Neural cell (in vitro differentiated cells): ENCODE results near the gene RXRB. TPM values are rescaled to one million over a fixed set of nuclear protein-coding genes. Genes with fewer than 3 reads are reported as not detected.
A peak's percentile ranks its signal among the peaks of the same experiment; 100 is the strongest.

ENCODE experiments used
- H2AFZ ChIP-seq: fragments of 200-600, 300-800 bp; sonication (generic), shearing (Covaris generic); 2 replicates; pipeline ENCODE4 v1.6.0; 2014; ENCODE audit warnings: low read depth, mild to moderate bottlenecking, antibody characterized with exemption, low read length, moderate library complexity
- H3F3A ChIP-seq: fragments of 200-600 bp; shearing (Covaris generic); 2 replicates; pipeline ENCODE4 v1.6.1; 2016; ENCODE audit warnings: mild to moderate bottlenecking, moderate library complexity, mixed read lengths, antibody characterized with exemption, low read length; ENCODE audit not compliant: insufficient read depth, poor library complexity, severe bottlenecking
- H3K27ac ChIP-seq: fragments of 200-600, 300-800 bp; sonication (generic), shearing (Covaris generic); 2 replicates; pipeline ENCODE4 v1.5.1; 2014; ENCODE audit warnings: mild to moderate bottlenecking, low read length, moderate library complexity
- H3K27me3 ChIP-seq: fragments of 300-800, 200-600 bp; sonication (generic), shearing (Covaris generic); 2 replicates; pipeline ENCODE4 v1.6.0; 2014; ENCODE audit warnings: mild to moderate bottlenecking, low read depth, low read length, moderate library complexity; ENCODE audit not compliant: insufficient read depth
- H3K36me3 ChIP-seq: fragments of 300-800, 200-600 bp; sonication (generic), shearing (Covaris generic); 2 replicates; pipeline ENCODE4 v1.5.1; 2014; ENCODE audit warnings: mild to moderate bottlenecking, antibody characterized with exemption, low read length, moderate library complexity; ENCODE audit not compliant: insufficient read depth
- H3K4me2 ChIP-seq: fragments of 300-800, 200-600 bp; sonication (generic), shearing (Covaris generic); 2 replicates; pipeline ENCODE4 v1.6.0; 2014; ENCODE audit warnings: mild to moderate bottlenecking, low read length
- H3K4me3 ChIP-seq: fragments of 300-800, 200-600 bp; sonication (generic), shearing (Covaris generic); 2 replicates; pipeline ENCODE4 v1.5.1; 2014; ENCODE audit warnings: mild to moderate bottlenecking, low read length, moderate library complexity
- H3K79me2 ChIP-seq: fragments of 200-600 bp; shearing (Covaris generic); replicated peaks from 2 replicates; pipeline ENCODE4 v1.6.0; 2014; ENCODE audit warnings: mild to moderate bottlenecking, low read length, moderate library complexity; ENCODE audit not compliant: insufficient read depth
- H3K9ac ChIP-seq: fragments of 300-800, 200-600 bp; sonication (generic), shearing (Covaris generic); 2 replicates; pipeline ENCODE4 v1.6.1; 2016; ENCODE audit warnings: mild to moderate bottlenecking, low read length, mixed read lengths
- H3K9me2 ChIP-seq: fragments of 200-600 bp; shearing (Covaris generic); 2 replicates; pipeline ENCODE4 v1.6.1; 2016; ENCODE audit warnings: mild to moderate bottlenecking, low read length, mixed read lengths; ENCODE audit not compliant: insufficient read depth
- H3K9me3 ChIP-seq: fragments of 200-600, 300-800 bp; sonication (generic), shearing (Covaris generic); 2 replicates; pipeline ENCODE4 v1.6.1; 2016; ENCODE audit warnings: mild to moderate bottlenecking, mixed run types, low read length, moderate library complexity, mixed read lengths
- H4K20me1 ChIP-seq: fragments of 200-600 bp; shearing (Covaris generic); 2 replicates; pipeline ENCODE4 v1.6.1; 2016; ENCODE audit warnings: mild to moderate bottlenecking, mixed run types; ENCODE audit not compliant: insufficient read depth
- CTCF ChIP-seq: fragments of 450-650 bp; IDR thresholded peaks from 2 replicates; pipeline ENCODE4 v1.5.1; 2014; ENCODE audit warnings: antibody characterized with exemption, mild to moderate bottlenecking, moderate library complexity; ENCODE audit not compliant: poor library complexity, severe bottlenecking
- EP300 ChIP-seq: fragments of 450-650 bp; conservative IDR thresholded peaks from 2 replicates; pipeline ENCODE4 v1.6.1; 2014; ENCODE audit warnings: antibody characterized with exemption, mild to moderate bottlenecking, moderate library complexity; ENCODE audit not compliant: poor library complexity, severe bottlenecking
- EZH2 ChIP-seq: fragments of 200-600, 300-800 bp; shearing (Covaris generic), sonication (generic); IDR thresholded peaks from 2 replicates; pipeline ENCODE4 v1.6.1; 2014; ENCODE audit warnings: antibody characterized with exemption, low read length, borderline replicate concordance, mild to moderate bottlenecking; ENCODE audit not compliant: insufficient read depth, poor library complexity, severe bottlenecking
- MXI1 ChIP-seq: fragments of 450-650 bp; conservative IDR thresholded peaks from 2 replicates; pipeline ENCODE4 v1.6.1; 2014; ENCODE audit warnings: antibody characterized with exemption, mild to moderate bottlenecking; ENCODE audit not compliant: poor library complexity, severe bottlenecking
- POLR2AphosphoS5 ChIP-seq: IDR thresholded peaks from 2 replicates; pipeline ENCODE4 v1.6.1; 2012
- RAD21 ChIP-seq: fragments of 450-650 bp; conservative IDR thresholded peaks from 2 replicates; pipeline ENCODE4 v1.6.1; 2014; ENCODE audit warnings: antibody characterized with exemption, mild to moderate bottlenecking, moderate library complexity
- REST ChIP-seq: IDR thresholded peaks from 2 replicates; pipeline ENCODE4 v1.6.1; 2012; ENCODE audit warnings: borderline replicate concordance
- SMC3 ChIP-seq: fragments of 450-650 bp; conservative IDR thresholded peaks from 2 replicates; pipeline ENCODE4 v1.6.1; 2014; ENCODE audit warnings: antibody characterized with exemption, mild to moderate bottlenecking, moderate library complexity; ENCODE audit not compliant: poor library complexity
- TAF1 ChIP-seq: IDR thresholded peaks from 2 replicates; pipeline ENCODE4 v1.6.1; 2012; ENCODE audit warnings: low read depth
- polyA plus RNA-seq: library from polyadenylated mRNA; depleted of rRNA; stranded (reverse); fragments of >200 nt; gene quantifications from 2 replicates; pipeline ENCODE4 v1.2.3, GENCODE V29; 2014
- small RNA-seq, 3 experiments: library from RNA; depleted of rRNA; stranded (forward); fragments of <200 nt; gene quantifications; one replicate each; pipeline ENCODE3, GENCODE V24; 2012

RXRB gene
- polyA plus RNA-seq, 1 donor from 2014 or later, result 60.7 TPM

GRCh38 chr6:33147807-33148666 is 52.4 kb downstream of the RXRB start:
- no peak overlapping the region for H3K4me2 ChIP-seq
- H3K4me3 ChIP-seq, result no peak overlapping the region
- peaks cover 6% of the 10 kb centered on the region for H3K27me3 ChIP-seq
- H3F3A ChIP-seq, result no peaks in the 10 kb centered on the region
- no peak overlapping the region for H3K9ac ChIP-seq
- H3K9me2 ChIP-seq, result no peaks in the 10 kb centered on the region
- TF ChIP-seq MXI1, result no peak
- TF ChIP-seq POLR2AphosphoS5, result no peak
- peak; percentile 82 for TF ChIP-seq SMC3
- TF ChIP-seq CTCF, result peak; percentile 85
- TF ChIP-seq RAD21, result peak; percentile 80
- H3K79me2 ChIP-seq, result no peaks in the 10 kb centered on the region
- no peak overlapping the region for H3K27ac ChIP-seq
- H4K20me1 ChIP-seq, result no peaks in the 10 kb centered on the region
- H2AFZ ChIP-seq, result no peak overlapping the region
- no peaks in the 10 kb centered on the region for H3K36me3 ChIP-seq
- H3K9me3 ChIP-seq, result no peaks in the 10 kb centered on the region

GRCh38 chr6:33144373-33144772 is 56.1 kb downstream of the RXRB start:
- Histone ChIP-seq H3F3A (no peaks in the 10 kb centered on the region), H3K9ac (no peak overlapping the region), H2AFZ (no peak overlapping the region), H3K36me3 (no peaks in the 10 kb centered on the region), H3K4me2 (no peak overlapping the region), H3K9me2 (no peaks in the 10 kb centered on the region), H4K20me1 (no peaks in the 10 kb centered on the region), H3K9me3 (no peaks in the 10 kb centered on the region), H3K79me2 (no peaks in the 10 kb centered on the region), H3K4me3 (no peak overlapping the region), H3K27me3 (peaks cover 4% of the 10 kb centered on the region), H3K27ac (no peak overlapping the region)
- TF ChIP-seq POLR2AphosphoS5 (no peak), SMC3 (no peak), CTCF (no peak), TAF1 (no peak), RAD21 (no peak), REST (no peak), MXI1 (no peak), EZH2 (no peak), EP300 (no peak)

Small RNA genes within 50 kb of the gene (small RNA-seq; reads per million reads assigned to genes)
- gene MIR219A1 (531 to 1,338 (median 982) reads per million in 3 experiments), gene RNY4P10 (0.07 to 0.65 (median 0.16) reads per million in 3 experiments)

Other genes starting within 250 kb of the RXRB start
- 4.4 and 5.8 TPM in 2 replicates for gene HLA-DMA, start 247.6 kb downstream of the RXRB start, polyA plus RNA-seq
- gene BRD2, start 232.1 kb downstream of the RXRB start, polyA plus RNA-seq, result 102 and 107 TPM in 2 replicates
- 0.07 TPM in 1 of 2 replicates, not detected in the other for gene HLA-DOA, start 191.1 kb downstream of the RXRB start, polyA plus RNA-seq
- not detected in 2 replicates for gene HLA-DPA1, start 127.0 kb downstream of the RXRB start, polyA plus RNA-seq
- gene HLA-DPB1, start 124.7 kb downstream of the RXRB start, polyA plus RNA-seq, result 2.3 TPM in 1 of 2 replicates, not detected in the other
- gene COL11A2, start 8.2 kb downstream of the RXRB start, polyA plus RNA-seq, result 9.8 and 20.2 TPM in 2 replicates
- 99.8 and 120 TPM in 2 replicates for gene SLC39A7, start 202 bp upstream of the RXRB start, polyA plus RNA-seq
- 7.3 and 10.3 TPM in 2 replicates for gene HSD17B8, start 4.0 kb upstream of the RXRB start, polyA plus RNA-seq
- gene RING1, start 7.8 kb upstream of the RXRB start, polyA plus RNA-seq, result 107 and 121 TPM in 2 replicates
- 29.1 and 34.6 TPM in 2 replicates for gene VPS52, start 71.2 kb upstream of the RXRB start, polyA plus RNA-seq
- gene RPS18, start 71.4 kb upstream of the RXRB start, polyA plus RNA-seq, result 1,894 and 2,078 TPM in 2 replicates
- gene B3GALT4, start 76.5 kb upstream of the RXRB start, polyA plus RNA-seq, result 2.5 and 7.0 TPM in 2 replicates
- 62.5 and 73.2 TPM in 2 replicates for gene WDR46, start 88.6 kb upstream of the RXRB start, polyA plus RNA-seq
- gene PFDN6, start 88.9 kb upstream of the RXRB start, polyA plus RNA-seq, result 97.8 and 109 TPM in 2 replicates
- 120 and 141 TPM in 2 replicates for gene RGL2, start 98.3 kb upstream of the RXRB start, polyA plus RNA-seq
- gene TAPBP, start 113.4 kb upstream of the RXRB start, polyA plus RNA-seq, result 1.2 and 5.5 TPM in 2 replicates
- gene ZBTB22, start 117.1 kb upstream of the RXRB start, polyA plus RNA-seq, result 16.5 and 30.0 TPM in 2 replicates
- 39.3 and 66.0 TPM in 2 replicates for gene DAXX, start 122.3 kb upstream of the RXRB start, polyA plus RNA-seq
- gene KIFC1, start 191.2 kb upstream of the RXRB start, polyA plus RNA-seq, result 0.52 and 2.1 TPM in 2 replicates
- gene PHF1, start 210.3 kb upstream of the RXRB start, polyA plus RNA-seq, result 102 and 112 TPM in 2 replicates
- 341 and 343 TPM in 2 replicates for gene CUTA, start 217.4 kb upstream of the RXRB start, polyA plus RNA-seq
- 4.3 and 5.9 TPM in 2 replicates for gene SYNGAP1, start 219.4 kb upstream of the RXRB start, polyA plus RNA-seq